WERI-Rb-1 (cell line): ENCODE data around the gene NCOA1.

ENCODE experiments used
- DNase-seq: peaks from one replicate; pipeline ENCODE4 v3.0.0-alpha.2; 2020
- H3K27ac ChIP-seq: fragments of 250-450 bp; sonication (Bioruptor Pico); 2 replicates; pipeline ENCODE4 v1.5.1; 2020; ENCODE audit warnings: mild to moderate bottlenecking, moderate library complexity
- H3K27me3 ChIP-seq: fragments of 250-450 bp; sonication (Bioruptor Pico); 2 replicates; pipeline ENCODE4 v1.5.1; 2021; ENCODE audit warnings: mild to moderate bottlenecking, low read depth, moderate library complexity; ENCODE audit not compliant: insufficient read depth, severe bottlenecking
- H3K36me3 ChIP-seq: fragments of 250-450 bp; sonication (Bioruptor Pico); 2 replicates; pipeline ENCODE4 v1.5.1; 2020; ENCODE audit warnings: mild to moderate bottlenecking, moderate library complexity
- H3K4me3 ChIP-seq: 2 replicates; pipeline ENCODE4 v1.5.1; 2011; ENCODE audit warnings: low read depth, mild to moderate bottlenecking, control low read depth, low read length
- H3K9me3 ChIP-seq: fragments of 250-450 bp; sonication (Bioruptor Pico); 2 replicates; pipeline ENCODE4 v1.5.1; 2021; ENCODE audit warnings: mild to moderate bottlenecking, moderate library complexity; ENCODE audit not compliant: severe bottlenecking
- CTCF ChIP-seq: IDR thresholded peaks from 2 replicates; pipeline ENCODE4 v1.5.1; 2011; ENCODE audit warnings: low read depth, mild to moderate bottlenecking, control low read depth, inconsistent platforms, low read length

NCOA1 gene

GRCh38 chr2:24632172-24632571 lies 141.1 kb downstream of the NCOA1 start:
- H3K27ac ChIP-seq: no peak overlapping the region
- DNase-seq: no peak
- no peaks in the 10 kb centered on the region for H3K36me3 ChIP-seq
- H3K9me3 ChIP-seq: no peaks in the 10 kb centered on the region
- TF ChIP-seq CTCF: no peak
- no peak overlapping the region for H3K4me3 ChIP-seq
- H3K27me3 ChIP-seq: no peaks in the 10 kb centered on the region

GRCh38 chr2:24635181-24635580 lies 144.1 kb downstream of the NCOA1 start:
- H3K36me3 ChIP-seq: no peaks in the 10 kb centered on the region
- no peaks in the 10 kb centered on the region for H3K9me3 ChIP-seq
- no peaks in the 10 kb centered on the region for H3K27me3 ChIP-seq
- H3K4me3 ChIP-seq: no peak overlapping the region
- TF ChIP-seq CTCF: no peak
- H3K27ac ChIP-seq: no peak overlapping the region
- DNase-seq: no peak

DNA sequence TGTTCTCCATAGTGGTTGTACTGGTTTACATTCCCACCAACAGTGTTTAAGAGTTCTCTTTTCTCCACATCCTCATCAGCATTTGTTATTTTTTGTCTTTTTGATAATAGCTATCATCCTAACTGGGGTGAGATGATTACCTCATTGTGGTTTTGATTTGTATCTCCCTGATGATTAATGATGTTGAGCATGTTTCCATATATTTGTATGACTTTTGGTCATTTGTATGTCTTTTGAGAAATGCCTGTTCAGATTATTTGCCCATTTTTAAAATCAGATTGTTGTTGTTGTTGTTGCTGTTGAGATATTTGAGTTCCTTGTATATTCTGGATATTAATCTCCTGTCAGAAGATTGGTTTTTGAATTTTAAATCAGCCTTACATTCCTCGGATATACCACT lies 147.5 kb downstream of the NCOA1 start:
- Histone ChIP-seq H3K9me3 (no peaks in the 10 kb centered on the region), H3K27ac (no peak overlapping the region), H3K36me3 (no peaks in the 10 kb centered on the region), H3K27me3 (no peaks in the 10 kb centered on the region), H3K4me3 (no peak overlapping the region)
- no peak for DNase-seq
- no peak for TF ChIP-seq CTCF

GRCh38 chr2:24642351-24642750 lies 151.3 kb downstream of the NCOA1 start:
- Histone ChIP-seq H3K27ac (no peak overlapping the region), H3K27me3 (no peaks in the 10 kb centered on the region), H3K9me3 (no peaks in the 10 kb centered on the region), H3K4me3 (no peak overlapping the region), H3K36me3 (no peaks in the 10 kb centered on the region)
- no peak for TF ChIP-seq CTCF
- DNase-seq: no peak

GRCh38 chr2:24643051-24643450 lies 152.0 kb downstream of the NCOA1 start:
- Histone ChIP-seq H3K36me3 (no peaks in the 10 kb centered on the region), H3K9me3 (no peaks in the 10 kb centered on the region), H3K27ac (no peak overlapping the region), H3K27me3 (no peaks in the 10 kb centered on the region), H3K4me3 (no peak overlapping the region)
- DNase-seq: no peak
- TF ChIP-seq CTCF: no peak

GRCh38 chr2:24644032-24644431 lies 153.0 kb downstream of the NCOA1 start:
- no peak for DNase-seq
- TF ChIP-seq CTCF: no peak
- H3K27ac ChIP-seq: no peak overlapping the region
- no peak overlapping the region for H3K4me3 ChIP-seq
- H3K36me3 ChIP-seq: no peaks in the 10 kb centered on the region
- H3K27me3 ChIP-seq: no peaks in the 10 kb centered on the region
- H3K9me3 ChIP-seq: no peaks in the 10 kb centered on the region
